ENCODE data around the gene SRXN1.

DNA sequence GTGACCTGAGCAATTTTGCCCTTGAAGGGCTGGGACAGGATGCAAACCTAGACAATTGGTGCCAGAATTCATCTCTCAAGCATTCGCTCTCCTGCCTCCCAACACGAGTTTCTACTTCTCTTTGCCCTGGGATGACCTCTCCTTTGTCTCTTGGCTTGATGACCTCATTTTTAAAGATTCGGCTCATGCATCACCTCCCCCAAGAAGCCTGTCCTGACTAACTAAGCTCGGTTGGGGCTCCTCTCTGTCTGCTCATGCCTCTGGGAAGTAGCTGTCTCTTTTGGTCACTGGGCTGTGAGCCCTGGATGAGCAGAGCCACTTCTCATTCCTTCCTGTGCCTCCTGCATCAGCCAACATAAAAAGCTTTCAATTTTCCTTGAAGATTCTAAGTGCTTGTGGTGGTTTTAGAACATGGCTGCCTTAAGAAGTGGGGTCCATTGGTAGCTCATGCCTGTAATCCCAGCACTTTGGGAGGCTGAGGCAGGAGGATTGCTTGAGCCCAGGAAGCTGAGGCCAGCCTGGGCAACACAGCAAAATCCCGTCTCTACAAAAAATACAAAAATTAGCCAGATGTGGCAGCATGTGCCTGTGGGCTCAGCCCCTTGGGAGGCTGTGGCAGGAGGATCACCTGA is 31.8 kb downstream of the SRXN1 start:
- TF ChIP-seq, protein P1, sequence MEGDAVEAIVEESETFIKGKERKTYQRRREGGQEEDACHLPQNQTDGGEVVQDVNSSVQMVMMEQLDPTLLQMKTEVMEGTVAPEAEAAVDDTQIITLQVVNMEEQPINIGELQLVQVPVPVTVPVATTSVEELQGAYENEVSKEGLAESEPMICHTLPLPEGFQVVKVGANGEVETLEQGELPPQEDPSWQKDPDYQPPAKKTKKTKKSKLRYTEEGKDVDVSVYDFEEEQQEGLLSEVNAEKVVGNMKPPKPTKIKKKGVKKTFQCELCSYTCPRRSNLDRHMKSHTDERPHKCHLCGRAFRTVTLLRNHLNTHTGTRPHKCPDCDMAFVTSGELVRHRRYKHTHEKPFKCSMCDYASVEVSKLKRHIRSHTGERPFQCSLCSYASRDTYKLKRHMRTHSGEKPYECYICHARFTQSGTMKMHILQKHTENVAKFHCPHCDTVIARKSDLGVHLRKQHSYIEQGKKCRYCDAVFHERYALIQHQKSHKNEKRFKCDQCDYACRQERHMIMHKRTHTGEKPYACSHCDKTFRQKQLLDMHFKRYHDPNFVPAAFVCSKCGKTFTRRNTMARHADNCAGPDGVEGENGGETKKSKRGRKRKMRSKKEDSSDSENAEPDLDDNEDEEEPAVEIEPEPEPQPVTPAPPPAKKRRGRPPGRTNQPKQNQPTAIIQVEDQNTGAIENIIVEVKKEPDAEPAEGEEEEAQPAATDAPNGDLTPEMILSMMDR (IDR thresholded peaks at IDR 0.05), result no peak
- no peak for TF ChIP-seq EP300 (IDR thresholded peaks at IDR 0.05)
- no peak for TF ChIP-seq POLR2A (IDR thresholded peaks at IDR 0.05)
